Naive thymus-derived CD8-positive, alpha-beta T cell (primary cell): Measurements from ENCODE around the gene PFKFB2. TPM values are rescaled to one million over a fixed set of nuclear protein-coding genes. Genes with fewer than 3 reads are reported as not detected.

Experiments
- ATAC-seq, 2 donors: fragments of 150-1000 bp; cut with Tn5 transposase in 1 of 2; sonication (Bioruptor Pico), chemical (Tn5 transposase) in 1 of 2; 1 replicate in 1 of 2; 2 replicates in 1 of 2; pipeline ENCODE4 v1.10.0; 2021; ENCODE audit warnings: mild to moderate bottlenecking in 2 of 2, moderate library complexity in 2 of 2
- POLR2A ChIA-PET: fragments of 350-600 bp; sonication (Branson Sonifier 250); formaldehyde crosslinking; loops from one replicate; lab custom pipeline; 2021; ENCODE audit warnings: antibody characterized with exemption; lab: Charles Lee
- DNase-seq, 10 donors: peaks; one replicate each; pipeline versions ENCODE4 v3.0.0 to v3.0.0-alpha.2; 2020 to 2022
- H3K27ac Mint-ChIP-seq, 10 donors: one replicate each; pipeline ENCODE4 v1.8.0; 2020 to 2022; ENCODE audit warnings: mild to moderate bottlenecking in 10 of 10, mixed read lengths in 10 of 10, moderate library complexity in 4 of 10, inconsistent platforms in 1 of 10
- H3K27me3 Mint-ChIP-seq, 5 donors: one replicate each; pipeline ENCODE4 v1.8.0; 2021 to 2022; ENCODE audit warnings: mixed read lengths in 5 of 5
- H3K36me3 Mint-ChIP-seq, 3 donors: one replicate each; pipeline ENCODE4 v1.8.0; 2020 to 2022; ENCODE audit warnings: mixed read lengths in 3 of 3, mild to moderate bottlenecking in 2 of 3, inconsistent platforms in 1 of 3
- H3K4me1 Mint-ChIP-seq, 4 donors: one replicate each; pipeline ENCODE4 v1.8.0; 2021 to 2022; ENCODE audit warnings: mixed read lengths in 4 of 4
- H3K4me3 Mint-ChIP-seq, 10 donors: one replicate each; pipeline ENCODE4 v1.8.0; 2020 to 2022; ENCODE audit warnings: mild to moderate bottlenecking in 10 of 10, mixed read lengths in 10 of 10, moderate library complexity in 6 of 10, inconsistent platforms in 1 of 10
- H3K9me3 Mint-ChIP-seq, 9 donors: one replicate each; pipeline ENCODE4 v1.8.0; 2020 to 2022; ENCODE audit warnings: mixed read lengths in 9 of 9, mild to moderate bottlenecking in 3 of 9, inconsistent platforms in 1 of 9, moderate library complexity in 1 of 9
- polyA plus RNA-seq, 3 donors: library from polyadenylated mRNA; unstranded; fragments of 300-500 nt; fragmentation: Illumina TruSeq; gene quantifications; one replicate each; pipeline ENCODE4 v1.2.3, GENCODE V29; 2021
- total RNA-seq, 8 experiments: library from RNA in 2 of 8; stranded (reverse) in 2 of 8; gene quantifications; one replicate each; pipeline ENCODE4 v1.2.3 and lab custom pipeline; 2021 to 2026

The PFKFB2 gene
- total RNA-seq (1 to 10 TPM; 4.7 to 6.5 TPM), polyA plus RNA-seq (1 to 10 TPM; 1.0 to 1.3 (median 1.1) TPM), total RNA-seq (lab: John Stamatoyannopoulos, UW) (13.3 to 32.8 (median 24.5) reads per million in 6 experiments)

DNA sequence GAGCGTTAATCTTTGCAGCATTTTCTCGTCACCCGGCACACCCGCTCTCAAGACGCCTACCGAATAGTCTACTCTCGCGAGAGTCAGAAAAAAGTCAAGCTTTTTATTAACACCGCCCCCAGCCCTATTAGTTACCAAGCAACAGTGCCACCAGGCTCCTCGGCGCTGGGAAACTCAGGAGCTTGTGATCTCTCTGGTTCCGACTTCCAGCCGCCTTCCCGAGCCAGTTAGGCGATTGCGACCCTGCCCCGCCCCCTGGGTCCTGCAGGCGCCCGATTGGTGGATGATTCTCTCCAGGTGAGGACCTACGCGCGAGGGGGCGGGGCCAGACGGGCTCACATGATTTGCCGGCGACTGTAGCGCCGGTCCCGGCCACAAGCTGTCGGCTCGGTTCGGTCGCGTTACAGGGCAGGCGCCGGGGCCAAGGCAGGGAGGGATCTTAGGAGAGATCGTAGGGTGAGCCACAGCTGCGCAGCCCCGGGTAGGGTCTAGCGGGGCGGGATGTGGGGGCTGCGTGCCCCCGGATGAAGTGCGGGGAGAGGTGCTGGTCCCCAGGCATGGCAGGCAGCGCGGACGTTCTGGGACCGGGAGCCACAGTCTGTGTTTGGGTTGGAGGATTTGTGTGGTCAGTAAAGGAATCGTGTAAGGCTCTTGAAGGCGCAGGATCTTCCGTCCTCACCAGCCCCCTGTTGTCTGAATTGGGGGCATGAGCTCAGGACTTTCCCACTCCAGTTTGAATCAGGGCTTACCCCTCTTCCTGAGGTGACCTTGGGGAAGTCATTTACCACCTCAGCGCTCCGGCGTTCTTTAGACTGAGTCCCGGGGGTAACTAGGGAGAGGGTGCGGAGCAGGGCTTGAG, at the start of gene PFKFB2:
PFKFB2 (plus strand) TSS at position 365 of the 859 bp plus-strand sequence. CDS start 1,443 bp downstream, outside the sequence.
- no peaks in the 10 kb centered on the region for H3K9me3 Mint-ChIP-seq
- DNase-seq = peak; percentile 90 to 97 (median 94)
- POLR2A ChIA-PET = interaction anchor here (0.7 to 1.9 kb wide), 10 partner anchors 11 to 443 kb away, joined by 3 to 14 read pairs (median 4); partner anchors contain the start of genes CD55, CR1 and FCMR
- H3K36me3 Mint-ChIP-seq = peaks cover 0 to 18% (median 0%) of the 10 kb centered on the region in 3 donors
- H3K27ac Mint-ChIP-seq = peak within 1 kb of the TSS; percentile 86 to 100 (median 98)
- H3K4me1 Mint-ChIP-seq = peaks cover 20 to 58% (median 51%) of the 10 kb centered on the region in 4 donors
- ATAC-seq = peak; percentile 88 to 90
- H3K4me3 Mint-ChIP-seq = peak within 1 kb of the TSS; percentile 91 to 100 (median 98)
- H3K27me3 Mint-ChIP-seq = no peaks in the 10 kb centered on the region

DNA sequence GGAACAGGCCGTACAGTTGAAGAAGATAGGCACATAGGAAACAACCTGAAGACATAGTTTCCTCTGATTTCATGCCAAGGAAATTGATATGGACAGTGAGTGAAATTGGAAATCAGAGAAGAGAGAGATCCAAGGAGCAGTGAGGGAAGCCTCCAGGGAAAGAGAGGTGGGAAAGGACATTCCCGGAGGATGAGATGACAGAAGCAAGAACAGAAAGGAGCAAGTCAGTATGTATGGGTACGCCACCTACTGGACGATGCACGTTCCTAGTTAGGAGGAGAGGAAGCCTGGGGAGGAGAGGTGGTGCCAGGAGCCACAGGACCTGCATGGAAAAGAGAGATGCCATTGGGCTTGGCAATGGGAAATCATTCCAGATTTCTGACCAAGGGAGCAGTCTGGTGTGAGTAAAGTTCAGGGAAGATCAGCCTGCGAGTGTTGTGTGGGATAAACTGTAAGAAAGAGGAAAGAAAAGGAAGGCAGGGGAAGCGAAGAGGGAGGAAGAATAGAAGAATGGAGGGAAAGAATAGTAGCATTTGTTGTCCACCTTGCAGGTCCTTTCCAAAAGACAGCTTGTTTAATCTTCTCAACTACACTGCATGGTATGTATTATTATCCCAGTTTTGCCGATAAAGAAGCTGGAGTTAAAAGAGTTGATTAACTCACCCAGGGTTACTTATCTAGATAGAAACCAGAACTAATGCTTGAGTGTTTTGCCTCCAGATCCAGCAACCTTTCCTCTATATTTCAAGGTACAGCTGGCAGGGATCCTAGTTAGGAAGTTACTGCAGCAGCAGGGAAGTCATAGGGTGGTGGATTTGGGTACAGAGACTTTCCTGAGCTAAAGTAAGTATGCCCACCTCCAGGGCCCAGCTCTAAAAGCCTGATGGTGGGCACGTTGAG, 47.9 kb upstream of the PFKFB2 start:
- Mint-ChIP-seq H3K27ac (no peak overlapping the region), H3K36me3 (no peaks in the 10 kb centered on the region), H3K4me1 (peaks cover 0 to 7% (median 4%) of the 10 kb centered on the region in 4 donors), H3K27me3 (peaks cover 0 to 9% (median 4%) of the 10 kb centered on the region in 5 donors), H3K4me3 (no peak overlapping the region), H3K9me3 (no peaks in the 10 kb centered on the region)
- POLR2A ChIA-PET = no interaction called here
- peak; percentile 59 to 66 for ATAC-seq
- DNase-seq = peak in 6 of 10 donors; percentile 8 to 29 (median 22)

DNA sequence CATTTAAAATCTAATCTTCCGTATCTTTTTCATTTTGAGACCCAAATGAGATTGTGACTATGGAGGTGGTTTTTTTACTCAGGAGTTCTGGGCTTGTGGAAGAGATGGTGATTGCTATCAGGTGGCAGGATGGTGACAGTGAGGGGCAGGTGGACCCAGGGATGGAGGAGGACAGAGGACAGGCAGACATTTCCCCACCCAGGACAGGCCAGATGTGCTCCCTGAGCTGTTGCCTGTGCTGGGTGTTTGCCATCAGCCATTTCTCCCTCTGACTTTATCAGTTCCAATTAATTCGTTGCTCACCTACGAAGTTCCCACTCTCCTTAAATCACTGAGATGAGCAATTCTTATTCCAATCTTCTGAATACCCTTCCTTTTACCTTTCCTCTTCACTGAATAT, 47.0 kb upstream of the PFKFB2 start:
- Mint-ChIP-seq H3K9me3 (no peaks in the 10 kb centered on the region), H3K4me1 (peaks cover 0 to 7% (median 4%) of the 10 kb centered on the region in 4 donors), H3K4me3 (no peak overlapping the region), H3K27ac (no peak overlapping the region), H3K36me3 (no peaks in the 10 kb centered on the region), H3K27me3 (peaks cover 0 to 9% (median 4%) of the 10 kb centered on the region in 5 donors)
- DNase-seq (no peak), ATAC-seq (no peak)
- POLR2A ChIA-PET = no interaction called here

DNA sequence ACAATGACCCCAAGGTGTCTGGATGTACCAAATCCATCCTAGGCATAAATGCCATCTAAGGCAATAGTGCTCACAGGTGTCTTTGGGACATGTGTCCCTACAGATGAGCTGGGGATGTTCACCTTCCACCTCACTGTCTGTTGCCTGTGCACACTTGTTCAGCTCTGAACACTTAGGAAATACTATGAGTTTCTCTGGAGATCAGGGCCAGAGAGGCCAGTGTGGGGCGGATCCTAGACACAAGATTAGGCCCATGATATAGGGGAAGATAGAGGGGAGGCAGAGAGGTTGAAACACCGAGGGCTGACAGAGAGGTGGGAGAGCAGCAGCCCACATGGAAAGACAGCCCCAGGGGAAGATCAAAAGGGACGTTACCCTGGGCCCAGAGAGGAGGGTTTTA, 46.2 kb upstream of the PFKFB2 start:
- H3K9me3 Mint-ChIP-seq = no peaks in the 10 kb centered on the region
- no peak overlapping the region for H3K27ac Mint-ChIP-seq
- ATAC-seq = no peak
- POLR2A ChIA-PET = no interaction called here
- no peak for DNase-seq
- H3K4me3 Mint-ChIP-seq = no peak overlapping the region
- peaks cover under 1 to 11% (median 4%) of the 10 kb centered on the region in 5 donors for H3K27me3 Mint-ChIP-seq
- no peaks in the 10 kb centered on the region for H3K36me3 Mint-ChIP-seq
- peaks cover 0 to 7% (median 4%) of the 10 kb centered on the region in 4 donors for H3K4me1 Mint-ChIP-seq

DNA sequence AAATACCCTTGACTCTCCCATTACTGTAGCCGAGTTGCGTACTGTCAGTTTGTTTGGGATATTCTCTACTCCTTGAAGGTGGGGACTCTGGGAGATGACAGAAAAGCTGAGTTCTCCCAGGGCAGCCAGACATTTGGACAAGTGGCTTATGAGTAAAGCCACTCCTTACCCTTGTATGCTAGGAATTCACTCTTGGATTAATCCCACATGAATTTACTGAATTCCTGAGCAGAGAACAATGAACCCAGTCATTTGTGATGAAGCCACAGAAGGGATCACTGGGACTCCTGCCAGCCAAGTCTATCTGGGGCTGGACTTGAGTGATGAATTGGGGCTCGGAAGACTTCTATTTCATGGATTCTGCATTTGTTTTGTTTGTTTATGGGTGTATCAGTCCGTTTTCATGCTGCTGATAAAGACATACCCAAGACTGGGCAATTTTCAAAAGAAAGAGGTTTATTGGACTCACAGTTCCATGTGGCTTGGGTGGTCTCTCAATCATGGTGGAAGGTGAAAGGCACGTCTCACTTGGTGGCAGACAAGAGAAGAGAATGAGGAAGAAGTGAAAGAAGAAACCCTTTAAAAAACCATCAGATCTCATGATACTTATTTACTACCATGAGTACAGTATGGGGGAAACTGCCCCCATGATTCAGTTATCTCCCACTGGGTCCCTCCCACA, 45.6 kb upstream of the PFKFB2 start:
- H3K27me3 Mint-ChIP-seq = peaks cover 4 to 17% (median 6%) of the 10 kb centered on the region in 5 donors
- DNase-seq (no peak), ATAC-seq (no peak)
- peaks cover 0 to 7% (median 4%) of the 10 kb centered on the region in 4 donors for H3K4me1 Mint-ChIP-seq
- H3K27ac Mint-ChIP-seq = no peak overlapping the region
- POLR2A ChIA-PET = no interaction called here
- no peaks in the 10 kb centered on the region for H3K36me3 Mint-ChIP-seq
- no peak overlapping the region for H3K4me3 Mint-ChIP-seq
- no peaks in the 10 kb centered on the region for H3K9me3 Mint-ChIP-seq

DNA sequence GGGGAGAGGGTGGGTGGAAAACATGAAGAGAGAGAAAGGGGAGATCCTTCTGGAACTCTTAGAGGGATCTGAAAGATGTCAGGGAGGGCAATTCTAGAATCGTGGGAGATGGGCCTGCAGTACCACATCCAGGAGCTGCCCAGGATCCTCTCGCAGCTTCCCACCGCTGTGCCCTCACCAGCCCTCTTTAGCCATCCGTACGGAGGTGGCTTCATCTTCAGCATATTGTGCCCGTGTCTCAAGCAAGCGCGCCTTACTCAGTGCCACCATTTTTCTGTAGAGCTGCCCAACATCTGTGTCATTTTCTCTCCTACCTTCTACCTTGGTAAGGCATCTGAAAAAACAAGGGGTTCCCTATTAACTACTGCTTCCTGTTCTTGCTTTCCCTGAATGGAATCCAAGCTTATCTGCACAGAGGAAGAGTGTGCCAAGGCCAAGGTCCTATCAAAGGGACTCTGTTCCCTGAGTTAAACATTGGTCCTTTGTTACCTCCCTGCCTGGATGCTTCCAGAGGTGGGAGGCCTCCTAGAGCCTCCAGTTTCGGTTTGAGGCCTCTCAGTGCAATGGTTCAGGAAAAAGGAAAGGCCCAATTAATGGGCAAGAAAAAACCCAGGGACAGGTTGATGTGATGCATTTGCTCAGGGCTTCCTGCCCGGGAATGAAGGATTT, 43.8 kb upstream of the PFKFB2 start:
- H3K27me3 Mint-ChIP-seq = peaks cover 4 to 25% (median 14%) of the 10 kb centered on the region in 5 donors
- no peaks in the 10 kb centered on the region for H3K36me3 Mint-ChIP-seq
- peaks cover 0 to 7% (median 4%) of the 10 kb centered on the region in 4 donors for H3K4me1 Mint-ChIP-seq
- H3K4me3 Mint-ChIP-seq = no peak overlapping the region
- no peak overlapping the region for H3K27ac Mint-ChIP-seq
- DNase-seq (no peak), ATAC-seq (no peak)
- no peaks in the 10 kb centered on the region for H3K9me3 Mint-ChIP-seq
- POLR2A ChIA-PET = no interaction called here

DNA sequence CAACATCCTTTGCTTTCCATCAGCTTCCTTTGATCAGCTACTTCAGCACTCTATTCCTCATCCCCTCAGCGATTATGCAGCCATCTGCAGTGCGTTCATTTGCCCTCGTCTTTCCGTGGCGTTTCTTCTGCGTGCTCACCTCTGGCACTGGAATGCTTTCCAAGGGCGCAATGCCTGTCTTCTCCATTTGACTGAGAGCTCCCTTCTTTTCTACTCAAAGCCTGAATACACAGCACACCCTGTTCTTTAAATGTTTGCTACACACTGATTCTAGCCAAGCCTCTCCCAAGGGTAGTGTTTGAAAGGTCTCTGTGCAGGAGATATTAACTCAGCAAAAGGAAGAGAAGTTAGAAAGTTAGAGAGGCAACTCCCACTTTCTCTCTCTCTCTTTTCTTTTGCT, 43.1 kb upstream of the PFKFB2 start:
- Mint-ChIP-seq H3K4me1 (peaks cover 0 to 3% (median 2%) of the 10 kb centered on the region in 4 donors), H3K36me3 (no peaks in the 10 kb centered on the region), H3K9me3 (no peaks in the 10 kb centered on the region), H3K4me3 (no peak overlapping the region), H3K27me3 (peaks cover 4 to 29% (median 14%) of the 10 kb centered on the region in 5 donors), H3K27ac (no peak overlapping the region)
- DNase-seq = no peak
- POLR2A ChIA-PET = no interaction called here
- ATAC-seq = no peak

DNA sequence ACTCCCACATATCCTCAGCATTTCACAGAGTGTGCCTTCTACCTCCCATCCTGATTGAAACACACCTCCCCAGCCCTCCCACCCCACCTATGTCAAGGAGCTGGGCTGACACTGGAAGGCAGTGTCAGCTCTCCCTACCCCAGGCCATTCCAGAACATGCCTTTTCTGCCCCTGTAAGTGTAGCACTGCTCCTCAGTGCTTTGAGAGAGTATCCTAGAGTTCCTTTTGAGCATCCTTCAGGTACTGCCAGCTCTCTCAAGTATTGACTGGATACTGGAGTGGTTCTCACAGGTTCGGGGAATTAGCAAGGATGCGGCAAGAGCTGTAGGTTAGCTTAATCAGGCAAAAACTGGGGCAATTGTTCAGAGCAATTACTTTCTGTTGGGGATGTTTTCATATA, 42.3 kb upstream of the PFKFB2 start:
- POLR2A ChIA-PET = interaction anchor here (0.6 kb wide), 1 partner anchor 239 kb away, joined by 3 read pairs; no protein-coding TSS in a partner anchor
- Mint-ChIP-seq H3K4me1 (no peaks in the 10 kb centered on the region), H3K27ac (no peak overlapping the region), H3K9me3 (no peaks in the 10 kb centered on the region), H3K4me3 (no peak overlapping the region), H3K27me3 (peaks cover 6 to 28% (median 14%) of the 10 kb centered on the region in 5 donors), H3K36me3 (no peaks in the 10 kb centered on the region)
- DNase-seq = no peak
- no peak for ATAC-seq

DNA sequence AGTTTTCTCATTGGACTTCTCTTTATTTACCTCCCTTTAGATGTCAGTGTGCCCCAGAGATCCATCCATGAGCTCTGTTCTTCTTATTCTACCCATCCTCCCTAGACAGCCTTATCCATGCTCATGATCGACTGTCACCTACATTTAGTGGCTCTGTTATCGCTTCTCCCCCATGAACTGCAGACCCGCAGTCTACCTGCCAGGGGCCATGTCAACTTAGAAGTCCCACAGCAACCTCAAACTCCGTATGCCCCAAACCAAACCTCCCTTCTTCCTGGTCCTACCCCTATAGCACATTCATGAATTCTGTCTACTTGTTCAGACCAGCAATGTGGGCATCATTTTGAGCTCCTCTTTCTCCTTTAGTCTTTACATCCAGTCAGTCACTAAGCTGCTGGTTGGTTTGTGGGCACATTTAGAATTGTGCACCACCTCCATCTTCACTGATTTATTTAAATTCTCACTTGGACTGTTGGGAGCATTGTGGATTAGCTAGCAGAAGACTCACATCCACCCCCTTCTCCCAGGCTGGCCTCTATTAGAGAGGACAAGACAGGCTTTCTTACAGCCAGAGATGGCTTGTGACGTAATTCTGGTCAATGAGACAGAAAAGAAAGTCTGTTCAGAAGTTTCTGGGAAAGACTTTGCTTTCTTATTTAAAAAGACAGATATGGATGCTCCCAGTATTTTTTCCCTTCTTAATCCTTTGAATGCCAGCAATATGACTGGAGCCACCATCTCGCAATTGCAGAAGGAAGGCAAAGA, 39.6 kb upstream of the PFKFB2 start:
- Mint-ChIP-seq H3K4me1 (no peaks in the 10 kb centered on the region), H3K4me3 (no peak overlapping the region), H3K27ac (peak overlapping the region in 1 of 10 donors; percentile 32), H3K36me3 (no peaks in the 10 kb centered on the region), H3K27me3 (peaks cover 4 to 28% (median 15%) of the 10 kb centered on the region in 5 donors), H3K9me3 (no peaks in the 10 kb centered on the region)
- ATAC-seq (no peak), DNase-seq (no peak)
- POLR2A ChIA-PET = no interaction called here

DNA sequence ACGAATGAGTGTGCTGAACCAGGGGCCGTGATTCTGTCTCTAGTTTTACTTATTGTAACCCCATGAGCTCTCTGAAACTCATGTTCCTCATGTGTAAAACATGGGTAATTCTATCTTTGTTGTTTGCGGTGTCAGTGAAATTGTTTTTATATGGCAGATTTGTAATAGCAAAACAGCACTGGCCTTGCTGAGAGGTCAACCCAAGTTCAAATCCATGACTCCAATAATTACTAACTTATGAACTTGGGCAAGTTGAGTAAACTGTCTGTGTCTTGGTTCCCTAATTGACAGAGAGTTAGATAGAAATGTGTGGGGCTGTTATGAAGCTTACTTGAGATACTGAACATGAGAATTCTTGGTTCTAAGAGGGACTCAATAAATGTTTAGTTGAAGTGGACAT, 38.3 kb upstream of the PFKFB2 start:
- H3K27me3 Mint-ChIP-seq = peaks cover 4 to 30% (median 15%) of the 10 kb centered on the region in 5 donors
- no peaks in the 10 kb centered on the region for H3K4me1 Mint-ChIP-seq
- H3K4me3 Mint-ChIP-seq = no peak overlapping the region
- no peak for ATAC-seq
- H3K9me3 Mint-ChIP-seq = no peaks in the 10 kb centered on the region
- no peaks in the 10 kb centered on the region for H3K36me3 Mint-ChIP-seq
- no peak overlapping the region for H3K27ac Mint-ChIP-seq
- POLR2A ChIA-PET = no interaction called here
- no peak for DNase-seq

DNA sequence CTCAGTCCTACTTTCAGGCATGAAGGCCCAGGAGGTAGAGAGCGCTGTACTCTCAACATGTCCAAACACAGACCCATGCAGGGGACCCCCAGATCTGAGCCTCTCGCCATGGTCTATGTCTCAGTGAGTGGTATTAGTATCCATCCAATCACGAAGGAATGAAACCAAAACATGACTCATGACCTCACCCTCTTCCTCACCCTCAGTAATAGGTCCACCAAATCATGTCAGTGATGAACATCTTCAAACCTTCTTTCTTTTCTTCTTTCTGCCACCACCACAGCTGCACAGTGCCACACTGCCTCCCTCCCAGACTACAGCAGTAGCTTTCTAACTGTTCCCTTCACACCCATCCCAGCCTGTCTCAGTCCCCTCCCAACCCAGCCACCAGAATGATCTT, 37.3 kb upstream of the PFKFB2 start:
- ATAC-seq (no peak), DNase-seq (no peak)
- Mint-ChIP-seq H3K27ac (no peak overlapping the region), H3K9me3 (no peaks in the 10 kb centered on the region), H3K4me3 (no peak overlapping the region), H3K4me1 (peaks cover 0 to under 1% (median 0%) of the 10 kb centered on the region in 4 donors), H3K36me3 (no peaks in the 10 kb centered on the region), H3K27me3 (peaks cover 4 to 31% (median 16%) of the 10 kb centered on the region in 5 donors)
- POLR2A ChIA-PET = no interaction called here
